GM19043 (cell line): ENCODE measurements around the gene KCNG1.

Experiments
- ATAC-seq: cut with Tn5 transposase; IDR thresholded peaks from one replicate; pipeline ENCODE4 v1.9.1; 2021; ENCODE audit warnings: low read depth; ENCODE audit not compliant: unreplicated experiment

Gene KCNG1

DNA sequence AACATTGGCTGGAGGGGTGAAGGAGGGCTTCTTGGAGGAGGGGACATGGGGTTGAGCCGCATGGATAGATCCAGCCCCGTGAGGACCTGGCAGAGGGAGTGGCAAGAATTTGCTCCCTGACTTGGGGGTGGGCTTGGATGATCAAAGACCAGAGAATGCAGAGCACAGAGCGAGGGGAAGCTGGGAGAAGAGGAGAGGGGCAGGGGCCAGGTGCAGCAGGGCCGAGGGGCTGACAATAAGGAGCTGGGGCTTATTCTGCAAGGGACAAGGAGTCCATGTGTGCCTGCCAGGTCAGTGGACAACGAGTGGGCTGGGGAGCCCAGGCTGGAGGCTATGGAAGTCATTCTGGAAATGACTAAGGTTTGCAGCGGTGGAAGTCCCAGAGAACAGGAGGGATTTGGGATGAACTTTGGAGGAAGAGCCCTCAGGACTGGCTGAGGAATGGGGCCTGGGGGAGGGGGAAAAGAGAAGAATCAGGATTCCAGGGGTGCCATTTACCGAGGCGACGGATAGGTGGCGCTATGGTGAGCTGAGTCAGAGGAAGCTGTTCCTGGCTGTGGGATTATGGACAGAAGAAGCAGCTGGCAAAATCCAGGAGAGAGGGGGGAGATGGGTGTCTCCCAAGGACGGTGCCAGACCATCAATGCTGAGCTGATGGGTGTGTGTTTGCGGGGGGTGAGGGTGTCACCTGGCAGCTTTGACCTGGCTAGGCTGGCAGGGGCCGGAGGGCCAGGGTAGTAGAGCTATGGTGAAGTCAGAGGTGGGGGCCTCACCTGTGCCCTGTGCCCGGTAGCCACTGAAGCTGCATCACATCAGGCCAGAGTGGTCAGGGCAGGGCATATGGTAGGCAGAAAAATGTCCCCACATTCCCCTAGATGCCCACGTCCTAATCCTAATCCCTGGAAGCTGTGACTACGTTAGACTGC lies 7.8 kb downstream of the KCNG1 start:
- no peak for ATAC-seq

DNA sequence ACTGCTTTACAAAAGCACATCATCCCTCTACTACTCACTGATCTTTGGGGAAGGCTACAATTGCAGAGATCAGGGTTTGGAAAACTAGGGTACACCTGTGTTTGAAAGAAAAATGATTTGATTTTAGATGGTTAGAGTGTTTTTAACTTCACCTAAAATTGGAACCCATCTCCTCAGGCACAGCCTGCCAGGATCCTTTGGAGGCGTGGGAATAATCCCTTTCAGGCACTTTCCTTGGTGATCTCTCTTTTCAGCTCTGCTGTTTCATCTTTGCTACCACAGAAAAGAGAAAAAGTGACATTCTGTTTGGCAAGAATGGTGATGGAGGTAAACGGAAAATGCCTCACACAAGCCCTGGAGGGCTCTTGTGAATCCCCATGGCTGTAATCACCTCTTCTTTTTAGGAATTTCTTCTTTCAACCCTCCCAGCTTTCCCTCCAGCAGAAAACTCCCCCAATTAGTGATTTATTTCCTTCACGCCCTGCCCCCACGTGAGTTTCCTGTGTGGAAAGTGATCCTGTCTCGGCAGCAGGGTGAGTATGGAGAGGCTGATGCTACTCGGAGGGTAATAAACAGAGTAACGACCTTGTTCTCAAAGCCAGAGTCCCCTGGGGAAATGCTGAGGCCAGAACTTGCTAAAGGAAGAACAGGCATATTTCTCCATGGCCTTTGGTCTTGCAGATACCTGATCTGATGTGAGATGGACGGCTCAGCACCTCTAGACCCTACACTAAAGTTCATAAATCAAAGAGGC lies 9.2 kb downstream of the KCNG1 start:
- ATAC-seq: no peak

DNA sequence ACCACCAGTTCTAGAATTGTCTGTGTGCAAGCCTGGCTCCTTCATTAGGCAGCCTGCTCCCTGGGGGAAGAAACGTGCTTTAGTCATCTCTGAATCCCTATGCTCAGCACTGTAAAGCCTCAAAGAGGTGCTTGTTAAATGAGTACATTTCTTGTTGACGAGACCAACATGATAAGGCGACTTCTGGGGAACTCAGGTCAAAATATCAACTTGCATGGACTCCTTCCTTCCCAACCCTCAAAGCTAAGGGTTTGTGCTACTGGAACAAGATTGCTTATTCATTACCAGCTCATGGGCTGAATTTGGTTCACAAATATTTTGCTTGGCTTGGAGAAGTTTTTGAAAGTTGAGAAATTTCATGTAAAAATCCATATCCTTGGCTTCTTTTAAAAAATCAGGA lies 10.6 kb downstream of the KCNG1 start:
- ATAC-seq: no peak

DNA sequence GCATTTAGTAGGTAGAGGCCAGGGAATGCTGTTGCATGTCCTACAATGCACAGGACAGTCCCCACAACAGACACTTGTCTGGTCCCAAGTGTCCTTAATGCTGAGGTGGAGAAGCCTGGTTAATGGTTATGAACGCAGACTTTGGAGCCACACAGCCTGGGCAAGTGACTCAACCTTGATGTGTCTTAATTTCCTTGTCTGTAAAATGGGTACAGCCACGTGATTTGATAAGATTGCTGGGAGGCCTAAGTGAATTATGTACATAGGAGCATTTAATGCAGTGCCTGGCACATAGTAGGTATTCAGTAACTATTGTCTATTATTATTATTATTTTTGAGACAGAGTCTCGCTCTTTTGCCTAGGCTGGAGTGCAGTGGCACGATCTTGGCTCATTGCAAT lies 11.4 kb downstream of the KCNG1 start:
- no peak for ATAC-seq

DNA sequence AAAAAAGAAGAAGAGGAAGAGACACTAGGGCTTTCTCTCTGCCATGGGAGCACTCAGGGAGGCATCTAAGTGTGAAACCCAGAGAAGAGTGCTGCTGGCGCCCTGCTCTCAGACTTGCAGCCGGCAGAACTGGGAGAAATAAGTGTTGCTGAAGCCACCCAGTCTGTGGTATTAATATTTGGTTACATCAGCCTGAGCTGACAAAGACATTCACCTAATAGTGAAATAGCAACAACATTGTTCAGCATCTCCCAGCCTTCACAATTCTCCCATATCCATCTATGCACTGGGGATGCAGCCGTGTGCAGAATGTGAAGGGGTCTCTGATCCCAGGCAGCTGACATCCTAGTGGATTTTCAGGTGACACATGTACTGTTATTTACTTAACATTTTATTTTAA lies 12.0 kb downstream of the KCNG1 start:
- ATAC-seq: no peak

DNA sequence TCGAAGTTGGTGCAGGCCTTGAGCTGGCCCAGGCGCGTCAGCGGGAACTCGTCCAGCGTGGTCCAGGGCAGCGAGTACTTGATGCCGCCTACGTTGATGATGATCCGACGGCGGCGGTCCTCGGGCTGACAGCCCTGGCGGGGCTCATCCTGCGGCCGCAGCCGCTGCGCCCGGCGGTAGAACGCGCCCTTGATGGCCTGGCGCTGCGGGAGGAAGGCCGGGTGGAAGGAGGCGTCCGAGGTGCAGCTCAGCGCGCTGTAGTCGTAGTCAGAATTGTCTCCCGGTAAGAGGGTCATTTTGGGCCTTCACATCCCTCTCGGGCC lies 12.9 kb downstream of the KCNG1 start:
- ATAC-seq: no peak

DNA sequence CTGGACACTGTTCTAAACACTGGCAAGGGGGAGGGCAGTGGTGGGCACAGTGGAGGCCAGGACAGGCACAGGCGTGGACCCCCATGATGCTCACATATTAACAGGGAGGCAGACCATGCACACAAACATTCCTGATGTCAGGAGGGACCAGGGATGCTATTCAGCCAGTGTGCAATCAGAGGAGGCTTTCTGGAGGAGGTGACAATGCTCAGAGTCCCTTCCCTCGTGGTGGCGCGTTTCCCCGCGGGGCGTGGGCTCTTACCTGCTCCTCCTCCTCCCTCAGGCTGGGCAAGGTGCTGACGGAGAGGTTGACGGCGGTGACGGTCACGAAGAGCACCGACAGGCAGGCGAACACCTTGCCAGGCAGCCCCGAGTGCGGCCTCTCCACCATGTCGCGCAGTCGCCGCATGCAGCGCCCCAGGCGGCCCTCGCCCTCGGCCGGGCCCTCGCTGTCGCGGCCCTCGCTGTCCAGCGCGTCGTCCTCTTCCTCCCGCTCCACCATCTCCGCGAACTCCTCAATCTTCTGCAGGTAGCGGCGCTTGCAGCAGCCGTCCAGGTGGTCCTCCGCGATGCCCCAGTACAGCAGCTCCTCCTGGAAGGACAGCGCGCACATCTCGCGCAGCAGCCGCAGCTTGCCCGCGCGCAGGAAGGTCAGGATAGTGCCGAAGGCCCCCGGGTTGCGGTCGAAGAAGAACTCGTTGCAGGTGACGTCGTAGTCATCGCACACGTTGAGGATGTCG lies 13.4 kb downstream of the KCNG1 start:
- ATAC-seq: no peak

DNA sequence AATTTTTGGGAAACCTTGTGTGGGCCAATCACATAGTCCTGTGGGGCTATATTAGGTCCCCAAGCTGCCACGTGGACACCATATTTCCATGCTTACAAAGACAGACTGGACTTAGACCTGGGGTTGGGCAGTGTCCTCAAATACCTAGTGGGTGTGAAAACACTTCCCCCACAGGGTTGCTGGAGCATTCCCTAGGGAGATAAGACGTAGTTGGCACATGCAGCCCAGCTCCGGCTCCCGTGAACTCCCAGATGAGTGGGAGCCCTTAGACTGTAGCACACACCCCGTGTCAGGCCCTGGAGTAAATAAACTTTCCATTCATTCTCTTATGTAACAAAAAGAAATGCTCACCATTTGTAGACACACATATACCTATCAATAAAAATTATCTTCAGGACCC lies 14.2 kb downstream of the KCNG1 start:
- no peak for ATAC-seq

DNA sequence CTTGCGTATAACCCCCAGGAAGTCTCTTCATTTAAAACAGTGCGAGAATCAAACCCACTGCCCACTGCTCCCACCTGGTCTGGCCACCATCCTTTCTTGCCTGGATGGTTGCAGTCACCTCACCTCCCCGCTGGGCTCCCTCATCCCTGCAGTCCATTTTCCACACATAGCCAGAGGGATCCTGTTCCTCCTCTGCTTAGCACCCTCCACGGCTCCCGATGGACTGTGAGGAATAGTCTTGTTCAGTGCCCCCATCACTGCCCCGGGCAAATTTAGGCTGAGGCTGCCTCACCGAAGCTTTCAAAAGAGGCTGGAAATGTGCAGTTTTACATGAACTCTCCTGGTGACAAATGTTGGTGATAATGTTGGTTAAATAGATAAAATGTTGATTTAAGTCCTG lies 17.7 kb downstream of the KCNG1 start:
- no peak for ATAC-seq

DNA sequence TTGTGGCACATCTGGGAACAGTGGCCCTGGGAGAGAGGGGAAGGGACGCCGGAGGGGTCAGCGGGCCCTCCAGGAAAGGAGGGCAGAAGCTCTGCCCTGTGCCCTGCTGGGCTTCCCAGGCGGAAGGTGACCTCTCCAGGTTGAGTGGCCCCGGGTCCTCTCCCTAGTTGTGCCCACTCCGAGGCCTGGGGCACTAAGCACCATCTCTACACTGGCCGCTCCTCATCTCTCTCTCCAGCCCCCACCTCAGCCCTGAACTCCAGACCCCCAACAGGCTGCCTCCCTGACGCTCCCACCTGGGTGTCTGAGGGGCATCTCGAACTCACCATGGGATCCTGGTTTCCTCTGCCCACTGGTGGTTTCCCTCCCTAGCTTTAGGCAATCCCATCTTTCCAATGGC lies 18.1 kb downstream of the KCNG1 start:
- ATAC-seq: no peak

DNA sequence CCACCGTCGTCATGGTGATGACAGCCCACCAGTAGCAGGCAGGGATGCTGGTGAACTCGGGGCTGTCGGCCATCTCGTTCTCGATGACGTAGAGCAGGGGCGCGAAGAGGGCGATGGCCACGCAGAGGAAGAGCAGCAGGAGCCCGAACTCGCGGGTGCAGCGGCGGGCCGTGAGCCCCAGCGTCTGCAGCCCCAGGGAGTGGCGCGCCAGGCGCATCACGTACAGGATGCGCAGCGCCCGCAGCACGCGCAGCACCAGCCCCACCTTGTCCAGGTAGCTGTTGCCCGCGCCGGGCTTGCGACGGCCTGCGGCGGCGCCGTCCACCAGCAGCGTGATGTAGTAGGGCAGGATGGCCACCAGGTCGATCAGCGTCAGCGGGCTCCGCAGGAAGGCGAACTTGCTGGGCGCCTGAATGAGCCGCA lies 18.6 kb downstream of the KCNG1 start:
- no peak for ATAC-seq

DNA sequence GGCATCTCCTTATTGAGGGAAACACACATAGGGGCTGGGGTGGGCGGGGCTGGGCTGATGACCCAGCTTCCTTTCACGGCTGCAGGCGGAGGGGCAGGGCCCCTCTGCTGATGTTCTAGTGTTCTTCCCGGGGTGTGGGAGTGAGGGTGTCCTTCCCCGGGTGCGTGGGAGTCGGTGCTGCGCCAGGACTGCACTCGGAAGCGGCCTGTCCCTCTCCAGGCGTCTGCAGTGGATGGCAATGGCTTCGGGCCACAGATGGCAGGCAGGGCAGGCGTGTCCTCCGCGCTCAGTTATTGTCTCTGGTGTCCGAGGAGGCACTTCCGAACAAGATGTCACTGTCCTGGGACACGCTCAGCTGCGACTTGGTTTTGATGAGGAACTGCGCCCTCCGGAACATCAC lies 19.2 kb downstream of the KCNG1 start:
- no peak for ATAC-seq

DNA sequence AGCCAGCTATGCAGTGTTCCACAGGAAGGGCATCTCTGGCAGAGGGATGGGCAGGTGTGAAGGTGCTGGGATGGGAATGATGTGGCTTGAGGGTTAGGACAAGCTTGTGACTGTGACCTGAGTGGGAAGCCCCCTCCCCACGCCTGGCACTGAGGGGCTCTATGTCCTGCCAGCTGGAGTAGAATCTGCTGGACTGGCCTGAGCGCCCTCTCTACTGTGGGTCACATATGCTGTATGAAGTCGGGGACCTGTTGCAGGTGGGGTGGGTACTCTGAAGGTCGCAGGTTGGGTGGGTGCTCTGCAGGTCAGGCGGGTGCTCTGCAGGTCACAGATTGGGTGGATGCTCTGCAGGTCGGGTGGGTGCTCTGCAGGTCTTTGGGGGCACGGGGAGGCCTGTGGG lies 20.3 kb downstream of the KCNG1 start:
- no peak for ATAC-seq

DNA sequence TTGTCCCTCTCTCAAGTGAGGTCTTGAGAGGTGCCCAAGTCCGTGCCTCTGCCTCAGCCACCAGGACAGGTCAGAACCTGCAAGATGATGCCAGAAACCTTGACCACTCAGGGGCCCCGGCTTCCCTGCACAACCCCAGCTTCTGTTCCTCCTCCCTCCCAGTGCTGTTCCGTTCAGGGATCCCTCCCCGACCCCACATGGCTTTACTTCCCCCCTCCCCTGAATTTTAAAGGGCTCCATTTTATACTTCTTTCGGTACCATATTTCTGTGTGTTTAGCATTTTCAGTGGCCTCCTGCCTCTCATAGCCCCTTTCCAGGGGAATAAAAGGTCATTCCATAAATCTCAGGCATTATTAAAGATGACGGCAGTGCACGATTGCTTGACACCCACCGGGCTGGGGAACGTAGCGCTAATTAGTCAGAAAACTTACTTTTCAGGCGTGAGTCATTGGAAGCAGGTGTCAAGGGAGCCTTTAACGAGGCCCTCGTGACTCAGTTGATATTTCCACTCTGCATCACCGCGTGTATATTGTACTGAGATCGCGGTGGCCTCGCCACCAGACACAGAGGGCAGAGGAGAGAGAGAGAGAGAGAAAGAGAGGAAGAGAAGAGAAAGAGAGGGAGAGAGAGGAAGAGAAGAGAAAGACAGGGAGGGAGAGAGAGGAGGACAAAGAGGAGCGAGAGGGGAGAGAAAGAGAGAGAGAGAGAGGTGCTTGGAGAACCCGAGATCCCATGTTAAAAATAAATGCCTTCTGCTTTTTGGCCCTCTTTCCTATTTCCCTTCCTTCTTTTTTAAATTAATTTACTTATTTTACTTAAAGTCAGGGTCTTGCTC lies 21.3 kb downstream of the KCNG1 start:
- no peak for ATAC-seq

DNA sequence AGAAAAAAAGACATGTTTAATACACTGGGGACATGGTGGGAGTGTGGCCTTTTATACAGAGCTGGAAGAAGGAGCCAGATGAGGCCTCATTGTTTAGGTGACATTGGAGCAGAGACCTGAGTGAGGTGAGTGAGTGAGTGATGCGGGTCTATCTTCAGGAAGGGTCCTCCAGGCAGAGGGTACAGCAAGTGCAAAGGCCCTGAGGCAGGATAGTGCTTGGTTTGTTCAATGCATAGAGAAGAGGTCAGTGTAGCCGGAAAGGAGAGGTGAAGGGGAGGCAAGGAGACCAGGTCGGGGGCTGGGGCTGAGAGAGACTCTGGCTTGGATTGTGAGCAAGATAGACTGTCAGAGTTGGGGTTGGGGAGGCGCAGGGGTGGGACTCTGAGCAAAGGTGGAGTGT lies 23.6 kb downstream of the KCNG1 start:
- no peak for ATAC-seq

DNA sequence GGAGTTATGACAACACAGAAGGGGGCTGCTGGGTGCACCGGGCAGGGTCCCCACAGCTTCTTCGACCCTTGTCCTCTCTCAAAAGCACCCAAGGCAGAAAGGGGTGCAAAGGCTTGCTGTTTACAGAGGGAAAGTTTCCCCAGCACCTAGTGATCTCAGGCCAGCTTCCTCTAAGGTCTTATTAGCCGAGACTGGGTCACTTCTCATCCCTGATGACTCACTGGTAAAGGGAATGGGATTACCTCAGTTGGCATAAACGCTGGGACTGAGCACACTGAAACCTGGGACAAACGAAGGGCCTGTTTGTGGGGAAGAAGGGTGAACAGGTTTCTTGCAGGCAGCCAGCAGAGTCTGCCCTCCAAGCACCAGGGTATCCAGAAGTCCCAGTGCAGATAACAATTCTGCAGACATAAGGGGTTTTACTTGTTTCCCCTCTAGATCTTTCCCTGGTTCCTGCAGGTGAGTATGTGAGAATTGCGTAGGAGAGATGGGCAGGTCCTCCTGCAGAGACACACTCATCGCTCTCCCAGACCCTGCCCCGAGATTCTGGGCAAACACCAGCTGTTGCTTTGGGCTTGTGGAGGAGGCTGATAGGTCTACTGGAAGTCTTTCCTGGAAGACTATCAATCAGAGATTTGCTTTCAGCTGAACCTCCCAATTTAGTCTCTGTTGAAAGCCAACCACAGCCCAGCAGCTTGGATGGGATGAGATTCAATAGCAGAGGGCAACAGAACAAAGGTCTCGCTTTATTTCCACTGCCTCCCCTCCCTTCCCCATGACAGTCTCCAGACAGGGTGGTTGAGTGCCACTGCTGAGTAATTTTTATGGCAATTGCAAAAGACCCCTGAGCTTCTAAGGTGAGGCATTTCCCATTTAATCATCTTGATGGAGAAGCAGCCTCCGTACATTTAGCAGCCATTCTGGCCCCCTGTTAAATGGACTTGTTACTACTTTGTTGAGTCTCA lies 25.7 kb downstream of the KCNG1 start:
- no peak for ATAC-seq

DNA sequence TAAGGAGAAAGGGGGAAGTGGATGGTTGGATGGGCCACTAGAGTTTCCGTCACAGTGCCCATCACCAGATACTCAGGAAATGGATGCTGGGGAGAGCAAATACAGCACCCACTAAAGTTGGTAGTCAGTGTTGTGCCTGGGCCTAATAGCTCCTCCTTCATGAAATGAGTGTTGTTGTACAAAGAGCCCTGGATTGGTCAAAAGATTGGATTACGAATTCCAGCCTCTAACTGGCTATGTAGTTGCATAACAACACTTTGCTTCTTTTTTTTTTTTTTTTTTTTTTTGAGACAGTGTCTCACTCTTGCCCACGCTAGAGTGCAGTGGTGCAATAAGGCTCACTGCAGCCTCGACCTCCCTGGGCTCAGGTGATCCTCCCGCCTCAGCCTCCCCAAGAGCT lies 27.4 kb downstream of the KCNG1 start:
- no peak for ATAC-seq

DNA sequence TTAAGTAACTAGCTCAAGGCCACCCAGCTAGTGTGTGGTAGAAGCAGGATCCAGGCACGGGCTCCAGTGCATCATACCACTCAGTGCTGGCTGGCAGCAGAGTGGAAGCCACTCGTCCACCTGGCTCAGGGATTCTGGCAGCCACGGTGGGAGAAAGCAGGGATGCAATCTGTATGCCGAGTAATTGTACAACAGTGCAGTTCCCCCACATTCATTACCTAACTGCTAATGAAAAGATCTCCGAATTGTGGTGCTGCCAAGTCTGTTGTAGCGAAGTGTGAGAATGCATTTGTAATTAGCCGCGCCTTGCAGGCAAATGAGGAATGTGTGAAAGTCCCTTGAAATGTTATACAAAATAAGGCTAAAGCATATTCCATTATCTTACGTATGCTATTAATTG lies 29.0 kb downstream of the KCNG1 start:
- ATAC-seq: no peak

DNA sequence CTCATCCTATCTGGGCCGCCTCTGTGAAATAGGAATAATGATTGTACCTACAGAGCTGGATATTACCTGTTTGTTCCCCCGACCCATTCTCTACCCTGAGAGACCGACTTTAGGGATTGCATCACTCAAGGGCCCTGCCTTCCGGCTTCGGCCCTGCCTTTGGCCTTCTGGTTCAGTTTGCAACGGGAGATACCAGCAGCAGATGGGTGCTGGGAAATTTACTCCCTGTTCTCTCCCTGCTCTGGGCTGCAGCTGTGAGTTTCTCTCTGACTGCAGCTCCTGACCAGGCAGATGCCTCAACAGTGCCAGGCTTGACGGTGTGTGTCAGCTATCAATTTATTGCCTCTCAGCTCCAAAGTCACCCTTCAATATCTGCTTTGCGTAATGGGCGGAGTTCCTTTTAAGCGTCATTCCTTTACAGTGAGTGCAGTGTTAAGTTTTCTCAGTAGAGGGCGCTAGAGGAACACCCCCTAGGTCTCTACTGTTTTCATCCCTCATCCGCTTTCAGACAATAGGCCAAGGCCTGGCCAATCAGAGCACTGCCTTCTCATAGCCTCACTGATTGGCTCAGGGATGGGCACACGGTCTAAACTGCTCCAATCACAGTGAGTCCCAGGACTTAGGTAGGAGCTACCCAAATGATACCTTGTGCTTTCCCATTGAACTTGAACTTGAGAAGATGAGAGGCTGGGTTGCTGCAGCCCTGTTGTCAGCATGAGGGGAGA lies 30.0 kb downstream of the KCNG1 start:
- ATAC-seq: no peak
